ENCODE results near the gene UBN2. TPM values are rescaled to one million over a fixed set of nuclear protein-coding genes. Genes with fewer than 3 reads are reported as not detected.

The UBN2 gene
- total and polyA plus RNA-seq, 10 donors: 1.2 to 23.4 (median 18.0) TPM

- Histone ChIP-seq H3K27ac (no peak overlapping the region), H3K36me3 (no peaks in the 10 kb centered on the region), H3K27me3 (replicated peaks in 1 of 7) (no peaks in the 10 kb centered on the region), H3K4me3 (no peak overlapping the region), H3K9me3 (peaks cover 0 to 4% (median 0%) of the 10 kb centered on the region in 8 donors), H3K4me1 (peaks cover 0 to 8% (median under 1%) of the 10 kb centered on the region in 6 donors)
- 89 to 95% (median 92%) methylated on average over 4 of the region's 4 CpGs for WGBS, 5 donors
- TF ChIP-seq, protein P1, sequence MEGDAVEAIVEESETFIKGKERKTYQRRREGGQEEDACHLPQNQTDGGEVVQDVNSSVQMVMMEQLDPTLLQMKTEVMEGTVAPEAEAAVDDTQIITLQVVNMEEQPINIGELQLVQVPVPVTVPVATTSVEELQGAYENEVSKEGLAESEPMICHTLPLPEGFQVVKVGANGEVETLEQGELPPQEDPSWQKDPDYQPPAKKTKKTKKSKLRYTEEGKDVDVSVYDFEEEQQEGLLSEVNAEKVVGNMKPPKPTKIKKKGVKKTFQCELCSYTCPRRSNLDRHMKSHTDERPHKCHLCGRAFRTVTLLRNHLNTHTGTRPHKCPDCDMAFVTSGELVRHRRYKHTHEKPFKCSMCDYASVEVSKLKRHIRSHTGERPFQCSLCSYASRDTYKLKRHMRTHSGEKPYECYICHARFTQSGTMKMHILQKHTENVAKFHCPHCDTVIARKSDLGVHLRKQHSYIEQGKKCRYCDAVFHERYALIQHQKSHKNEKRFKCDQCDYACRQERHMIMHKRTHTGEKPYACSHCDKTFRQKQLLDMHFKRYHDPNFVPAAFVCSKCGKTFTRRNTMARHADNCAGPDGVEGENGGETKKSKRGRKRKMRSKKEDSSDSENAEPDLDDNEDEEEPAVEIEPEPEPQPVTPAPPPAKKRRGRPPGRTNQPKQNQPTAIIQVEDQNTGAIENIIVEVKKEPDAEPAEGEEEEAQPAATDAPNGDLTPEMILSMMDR (IDR thresholded peaks at IDR 0.05 in 8 of 11, conservative IDR thresholded peaks at IDR 0.05 in 3 of 11): no peak
- TF ChIP-seq POLR2AphosphoS5 (IDR thresholded peaks at IDR 0.05): no peak
- no peak for TF ChIP-seq POLR2A (IDR thresholded peaks at IDR 0.05)
- intact Hi-C loops (cut with DNase I; ENCODE audit: low total_unique reads): no loop called here
- DNase-seq: no peak
These were observed 103.5 kb downstream of the UBN2 start for GRCh38 chr7:139334399-139335150.

DNA sequence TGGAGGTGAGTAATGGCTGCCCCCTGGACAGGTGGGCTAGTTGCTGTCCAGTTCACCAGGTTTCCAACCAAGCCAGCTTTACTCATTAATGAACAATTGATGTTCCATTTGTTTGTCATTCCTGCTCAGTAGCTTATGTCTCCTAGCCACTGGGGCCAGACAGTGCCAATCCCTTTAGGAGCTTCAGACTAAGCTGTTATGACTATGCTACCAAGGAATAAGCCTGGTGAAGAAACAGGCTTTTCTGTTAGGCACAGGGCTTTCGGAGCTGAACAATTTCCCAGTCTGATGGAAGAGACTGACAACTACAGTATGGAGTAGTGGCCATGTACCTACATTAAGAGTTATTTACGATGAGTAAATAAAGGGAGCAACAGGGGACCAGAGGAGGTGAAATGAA, 108.0 kb downstream of the UBN2 start:
- H3K9me3 ChIP-seq: peaks cover 0 to 7% (median 0%) of the 10 kb centered on the region in 8 donors
- no peak overlapping the region for H3K4me3 ChIP-seq
- H3K4me1 ChIP-seq: peaks cover 9 to 33% (median 18%) of the 10 kb centered on the region in 6 donors
- no peaks in the 10 kb centered on the region for H3K36me3 ChIP-seq
- no peak for TF ChIP-seq POLR2A (IDR thresholded peaks at IDR 0.05)
- TF ChIP-seq POLR2AphosphoS5 (IDR thresholded peaks at IDR 0.05): no peak
- TF ChIP-seq, protein P1 (IDR thresholded peaks at IDR 0.05 in 8 of 11, conservative IDR thresholded peaks at IDR 0.05 in 3 of 11): no peak
- peak; percentile 33 for DNase-seq
- intact Hi-C loops (cut with DNase I; ENCODE audit: low total_unique reads): no loop called here
- 93 to 100% (median 97%) methylated on average over 2 of the region's 2 CpGs for WGBS, 5 donors
- H3K27ac ChIP-seq: no peak overlapping the region
- no peaks in the 10 kb centered on the region for H3K27me3 ChIP-seq (replicated peaks in 1 of 7)

- no peaks in the 10 kb centered on the region for H3K27me3 ChIP-seq (replicated peaks in 1 of 7)
- 75 to 90% (median 85%) methylated on average over 13 of the region's 13 CpGs for WGBS, 5 donors
- H3K4me1 ChIP-seq: peaks cover 9 to 36% (median 18%) of the 10 kb centered on the region in 6 donors
- H3K4me3 ChIP-seq: peak overlapping the region; percentile 6 to 88 (median 74)
- DNase-seq: no peak
- H3K9me3 ChIP-seq: peaks cover 0 to 7% (median 0%) of the 10 kb centered on the region in 8 donors
- intact Hi-C loops (cut with DNase I; ENCODE audit: low total_unique reads): loop anchor here (2.0 kb wide), 1 partner anchor 19 kb away; the partner anchor contains the start of gene LUC7L2
- H3K36me3 ChIP-seq: no peaks in the 10 kb centered on the region
- H3K27ac ChIP-seq: peak overlapping the region; percentile 98 to 100 (median 100)
- TF ChIP-seq POLR2A (IDR thresholded peaks at IDR 0.05) (no peak), POLR2AphosphoS5 (IDR thresholded peaks at IDR 0.05) (no peak)
- TF ChIP-seq, protein P1 (IDR thresholded peaks at IDR 0.05 in 8 of 11, conservative IDR thresholded peaks at IDR 0.05 in 3 of 11): no peak
These were observed 108.6 kb downstream of the UBN2 start for GRCh38 chr7:139339698-139340036.

Data from spleen (tissue), 11 donors.